DOHH2 (cell line): ENCODE measurements around the gene TNIP2.
A peak's percentile ranks its signal among the peaks of the same experiment; 100 is the strongest.

Experiments used
- H3F3A ChIP-seq: fragments of 200-600 bp; sonication (generic), shearing (Covaris generic); 2 replicates; pipeline ENCODE4 v1.6.0; 2016; ENCODE audit warnings: antibody characterized with exemption, mild to moderate bottlenecking; ENCODE audit not compliant: control insufficient read depth, insufficient read depth
- H3K27ac ChIP-seq: fragments of 200-600 bp; sonication (generic); 2 replicates; pipeline ENCODE4 v1.5.1; 2014; ENCODE audit warnings: low read depth, mild to moderate bottlenecking, low read length, moderate library complexity
- H3K27me3 ChIP-seq: fragments of 200-600 bp; sonication (generic); 2 replicates; pipeline ENCODE4 v1.6.1; 2014; ENCODE audit warnings: mild to moderate bottlenecking, low read length, mixed read lengths; ENCODE audit not compliant: control insufficient read depth
- H3K36me3 ChIP-seq: fragments of 200-600 bp; sonication (generic); 2 replicates; pipeline ENCODE4 v1.6.1; 2014; ENCODE audit warnings: mild to moderate bottlenecking, low read length, moderate library complexity, mixed read lengths; ENCODE audit not compliant: control insufficient read depth
- H3K4me1 ChIP-seq: fragments of 200-600 bp; sonication (generic); 2 replicates; pipeline ENCODE4 v1.6.1; 2014; ENCODE audit warnings: mild to moderate bottlenecking, low read length, mixed read lengths; ENCODE audit not compliant: control insufficient read depth
- H3K4me2 ChIP-seq: fragments of 200-600 bp; sonication (generic); 2 replicates; pipeline ENCODE4 v1.6.0; 2014; ENCODE audit warnings: mild to moderate bottlenecking, low read length, moderate library complexity
- H3K4me3 ChIP-seq: fragments of 200-600 bp; sonication (generic); 2 replicates; pipeline ENCODE4 v1.5.1; 2014; ENCODE audit warnings: mild to moderate bottlenecking, low read length, mixed read lengths
- H3K79me2 ChIP-seq: fragments of 200-600 bp; sonication (generic); 2 replicates; pipeline ENCODE4 v1.6.1; 2014; ENCODE audit warnings: mild to moderate bottlenecking, low read length, mixed read lengths; ENCODE audit not compliant: control insufficient read depth
- H3K9me2 ChIP-seq: fragments of 200-600 bp; sonication (generic); replicated peaks from 2 replicates; pipeline ENCODE4 v1.6.1; 2014; ENCODE audit warnings: mild to moderate bottlenecking, low read length, mixed read lengths; ENCODE audit not compliant: control insufficient read depth
- H3K9me3 ChIP-seq: fragments of 200-600 bp; sonication (generic); 2 replicates; pipeline ENCODE4 v1.6.1; 2014; ENCODE audit warnings: antibody characterized with exemption, low read length, mixed read lengths; ENCODE audit not compliant: control insufficient read depth, insufficient read depth
- H4K20me1 ChIP-seq: fragments of 200-600 bp; sonication (generic); 2 replicates; pipeline ENCODE4 v1.6.0; 2014; ENCODE audit warnings: low read depth, mild to moderate bottlenecking, antibody characterized with exemption, low read length, moderate library complexity; ENCODE audit not compliant: control insufficient read depth, insufficient read depth
- EZH2phosphoT487 ChIP-seq: fragments of 200-600 bp; sonication (generic); IDR thresholded peaks from 2 replicates; pipeline ENCODE4 v1.6.1; 2017; ENCODE audit warnings: borderline replicate concordance, mild to moderate bottlenecking, antibody characterized with exemption, low read length, moderate library complexity, mixed read lengths
- TF ChIP-seq, protein P1 (sequence below): fragments of 200-600 bp; sonication (generic); IDR thresholded peaks from one replicate; pipeline ENCODE4 v1.5.1; 2014; ENCODE audit warnings: antibody characterized with exemption, mild to moderate bottlenecking, low read depth, low read length; ENCODE audit not compliant: poor library complexity, severe bottlenecking

TNIP2 gene

DNA sequence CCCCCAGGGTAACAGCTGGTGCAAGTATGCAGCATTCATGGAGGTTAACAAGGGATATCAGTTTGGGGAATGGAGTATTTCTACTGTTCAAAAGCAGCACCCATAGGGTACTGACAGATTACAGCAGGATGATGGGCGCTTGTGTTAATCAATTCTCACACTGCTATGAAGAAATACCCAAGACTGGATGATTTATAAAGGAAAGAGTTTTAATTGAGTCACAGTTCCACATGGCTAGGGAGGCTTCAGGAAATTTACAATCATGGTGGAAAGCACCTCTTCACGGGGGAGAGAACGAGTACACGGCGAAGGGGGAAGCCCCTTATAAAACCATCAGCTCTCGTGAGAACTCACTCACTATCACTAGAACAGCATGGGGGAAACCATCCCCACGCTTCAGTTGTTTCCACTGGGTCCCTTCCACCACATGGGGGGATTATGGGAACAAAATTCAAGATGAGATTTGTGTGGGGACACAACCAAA is 64.1 kb downstream of the TNIP2 start:
- Histone ChIP-seq H3K36me3 (peaks cover 70% of the 10 kb centered on the region), H3K4me2 (0 out of 2 replicates have a peak overlapping the region, but pooled peaks have one; percentile 3), H3K9me3 (no peaks in the 10 kb centered on the region), H3K27me3 (no peaks in the 10 kb centered on the region), H3K27ac (no peak overlapping the region), H3F3A (peaks cover 23% of the 10 kb centered on the region), H4K20me1 (no peaks in the 10 kb centered on the region), H3K79me2 (peaks cover 2% of the 10 kb centered on the region; the same call in 1 of the 2 replicates), H3K4me3 (no peak overlapping the region), H3K9me2 (no peaks in the 10 kb centered on the region), H3K4me1 (peaks cover 75% of the 10 kb centered on the region)
- TF ChIP-seq EZH2phosphoT487, result no peak
- TF ChIP-seq, protein P1, sequence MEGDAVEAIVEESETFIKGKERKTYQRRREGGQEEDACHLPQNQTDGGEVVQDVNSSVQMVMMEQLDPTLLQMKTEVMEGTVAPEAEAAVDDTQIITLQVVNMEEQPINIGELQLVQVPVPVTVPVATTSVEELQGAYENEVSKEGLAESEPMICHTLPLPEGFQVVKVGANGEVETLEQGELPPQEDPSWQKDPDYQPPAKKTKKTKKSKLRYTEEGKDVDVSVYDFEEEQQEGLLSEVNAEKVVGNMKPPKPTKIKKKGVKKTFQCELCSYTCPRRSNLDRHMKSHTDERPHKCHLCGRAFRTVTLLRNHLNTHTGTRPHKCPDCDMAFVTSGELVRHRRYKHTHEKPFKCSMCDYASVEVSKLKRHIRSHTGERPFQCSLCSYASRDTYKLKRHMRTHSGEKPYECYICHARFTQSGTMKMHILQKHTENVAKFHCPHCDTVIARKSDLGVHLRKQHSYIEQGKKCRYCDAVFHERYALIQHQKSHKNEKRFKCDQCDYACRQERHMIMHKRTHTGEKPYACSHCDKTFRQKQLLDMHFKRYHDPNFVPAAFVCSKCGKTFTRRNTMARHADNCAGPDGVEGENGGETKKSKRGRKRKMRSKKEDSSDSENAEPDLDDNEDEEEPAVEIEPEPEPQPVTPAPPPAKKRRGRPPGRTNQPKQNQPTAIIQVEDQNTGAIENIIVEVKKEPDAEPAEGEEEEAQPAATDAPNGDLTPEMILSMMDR, result no peak
